GM12878 (cell line): ENCODE data around the gene MATN4. TPM values are rescaled to one million over a fixed set of nuclear protein-coding genes. Genes with fewer than 3 reads are reported as not detected.
A peak's percentile ranks its signal among the peaks of the same experiment; 100 is the strongest.

Experiments
- ATAC-seq: fragments of 200-7000 bp; cut with Tn5 transposase; 3 replicates; pipeline ENCODE4 v1.9.1; 2020; ENCODE audit warnings: mild to moderate bottlenecking, moderate library complexity
- BruUV-seq: library from RNA; stranded (reverse); fragments of 400-500 nt; replicated peaks from 2 replicates; lab custom pipeline; 2021; lab: Mats Ljungman, UMichigan
- CTCF ChIA-PET: fragments of 300-600 bp; sonication (Branson Sonifier 250); formaldehyde crosslinking; extraction: SDS; loops from one replicate; lab custom pipeline; 2021; ENCODE audit warnings: inconsistent platforms; lab: Yijun Ruan, JAX
- POLR2A ChIA-PET: fragments of 350-600 bp; formaldehyde crosslinking; extraction: SDS; loops from one replicate; lab custom pipeline; 2021; ENCODE audit warnings: inconsistent platforms; lab: Charles Lee
- RAD21 ChIA-PET: fragments of 300-600 bp; sonication (Branson Sonifier 250); formaldehyde crosslinking; loops from one replicate; lab custom pipeline; 2023; ENCODE audit warnings: antibody characterized with exemption; ENCODE audit not compliant: unreplicated experiment; lab: Charles Lee
- SMC1A ChIA-PET: fragments of 300-600 bp; sonication (Branson Sonifier 250); formaldehyde crosslinking; loops from one replicate; lab custom pipeline; 2023; ENCODE audit not compliant: unreplicated experiment, uncharacterized antibody; lab: Charles Lee
- DNase-seq: peaks from one replicate; pipeline ENCODE4 v3.0.0-alpha.2; 2011; ENCODE audit warnings: low read depth, low spot score
- FAIRE-seq: peaks from 3 replicates; lab custom pipeline; 2011; peaks lifted over from hg19 to GRCh38; lab: Jason Lieb, UNC
- H2AFZ ChIP-seq: 2 replicates; pipeline ENCODE4 v1.6.0; 2011; ENCODE audit warnings: low read depth, low read length, control low read depth; ENCODE audit not compliant: control insufficient read depth
- H3K27ac ChIP-seq: 2 replicates; pipeline ENCODE4 v1.5.1; 2011; ENCODE audit warnings: control low read depth; ENCODE audit not compliant: control insufficient read depth, insufficient read depth
- H3K27me3 ChIP-seq, 2 experiments: replicated peaks in 1 of 2; 2 replicates each; pipeline versions ENCODE4 v1.6.0 to v1.6.1; 2011; ENCODE audit warnings: low read length in 1 of 2; ENCODE audit not compliant: control insufficient read depth in 2 of 2, insufficient read depth in 2 of 2
- H3K36me3 ChIP-seq, 2 experiments: 2 replicates each; pipeline ENCODE4 v1.5.1; 2011; ENCODE audit warnings: low read length in 1 of 2; ENCODE audit not compliant: control insufficient read depth in 2 of 2, insufficient read depth in 2 of 2
- H3K4me1 ChIP-seq: 2 replicates; pipeline ENCODE4 v1.6.1; 2011; ENCODE audit warnings: mild to moderate bottlenecking, low read length, moderate library complexity, mixed read lengths; ENCODE audit not compliant: control insufficient read depth, insufficient read depth
- H3K4me2 ChIP-seq: 2 replicates; pipeline ENCODE4 v1.6.0; 2011; ENCODE audit warnings: control low read depth; ENCODE audit not compliant: control insufficient read depth, insufficient read depth
- H3K4me3 ChIP-seq: fragments of 200-600 bp; sonication (generic); 2 replicates; pipeline ENCODE4 v1.5.1; 2016
- H3K79me2 ChIP-seq: 2 replicates; pipeline ENCODE4 v1.6.0; 2011; ENCODE audit warnings: low read length; ENCODE audit not compliant: control insufficient read depth, insufficient read depth
- H3K9ac ChIP-seq: 2 replicates; pipeline ENCODE4 v1.8.0; 2011; ENCODE audit warnings: low read length, control low read depth, mixed read lengths; ENCODE audit not compliant: control insufficient read depth, insufficient read depth
- H3K9me3 ChIP-seq: replicated peaks from 3 replicates; pipeline ENCODE4 v1.5.1; 2011; ENCODE audit warnings: mild to moderate bottlenecking, low read length; ENCODE audit not compliant: control insufficient read depth, insufficient read depth
- H4K20me1 ChIP-seq: 2 replicates; pipeline ENCODE4 v1.6.0; 2011; ENCODE audit not compliant: control insufficient read depth, insufficient read depth
- IKZF1 ChIP-seq: fragments of 450-650 bp; conservative IDR thresholded peaks from 2 replicates; pipeline ENCODE4 v1.6.1; 2017; ENCODE audit warnings: antibody characterized with exemption, mild to moderate bottlenecking
- JUNB ChIP-seq: IDR thresholded peaks from 2 replicates; pipeline ENCODE4 v1.6.1; 2016; ENCODE audit warnings: antibody characterized with exemption, mild to moderate bottlenecking
- MAX ChIP-seq: IDR thresholded peaks from 2 replicates; pipeline ENCODE4 v1.6.1; 2012; ENCODE audit warnings: low read depth, low read length, improper control_type of control experiment
- SPI1 ChIP-seq: IDR thresholded peaks from 2 replicates; pipeline ENCODE4 v1.6.1; 2011; ENCODE audit warnings: low read depth, mild to moderate bottlenecking, low read length, moderate library complexity, borderline replicate concordance; ENCODE audit not compliant: insufficient read depth
- ZNF217 ChIP-seq: fragments of 450-650 bp; IDR thresholded peaks from 2 replicates; pipeline ENCODE4 v1.6.1; 2017; ENCODE audit warnings: antibody characterized with exemption, mild to moderate bottlenecking
- ZSCAN29 ChIP-seq: fragments of 450-650 bp; IDR thresholded peaks from 2 replicates; pipeline ENCODE4 v1.6.1; 2017; ENCODE audit warnings: mild to moderate bottlenecking, moderate library complexity
- WGBS: methylation state at CpG from one replicate; pipeline ENCODE4 v1.1.6; 2016; ENCODE audit warnings: low lambda C conversion rate; ENCODE audit not compliant: insufficient replicate concordance, insufficient coverage; ENCODE audit errors: missing lambda C conversion rate; 5-methylcytosine and 5-hydroxymethylcytosine counted together
- in situ Hi-C: fragments of 300-500 bp; cut with MboI; formaldehyde crosslinking; loops from 9 replicates; pipeline ENCODE4 v1.14.3; 2018; ENCODE audit warnings: mixed read lengths
- intact Hi-C: fragments of 100-400 bp; cut with micrococcal nuclease; formaldehyde crosslinking; loops from one replicate; pipeline ENCODE4 v1.14.2; 2022; ENCODE audit not compliant: unreplicated experiment
- polyA plus RNA-seq, 11 experiments: library from polyadenylated mRNA; depleted of rRNA in 4 of 11; unstranded in 6 of 11; stranded (reverse) in 5 of 11; fragments of >200 nt; fragmentation: Nextera tagmentation in 4 of 11; fragmentation: Illumina TruSeq in 1 of 11; extraction: Ambion mirVana in 4 of 11; extraction: Trizol in 1 of 11; gene quantifications; 1 replicate in 1 of 11; 2 replicates in 10 of 11; pipeline versions ENCODE4 v1.2.1 to v1.2.3, GENCODE V29; 2011 to 2016; ENCODE audit warnings: inconsistent platforms in 2 of 11, missing spikeins in 2 of 11, low read depth in 1 of 11
- total RNA-seq, 4 experiments: library from RNA; depleted of rRNA in 3 of 4; stranded (reverse); fragments of >200 nt in 3 of 4; fragmentation: Illumina TruSeq in 1 of 4; extraction: Trizol in 1 of 4; gene quantifications; 2 replicates each; pipeline versions ENCODE4 v1.2.1 to v1.2.3, GENCODE V29; 2013 to 2021
- TF ChIP-seq, protein P1 (sequence below): fragments of 450-650 bp; IDR thresholded peaks from 2 replicates; pipeline ENCODE4 v1.6.1; 2017; ENCODE audit warnings: low read depth, mild to moderate bottlenecking, moderate library complexity
- TF ChIP-seq, protein P2 (sequence below): fragments of 450-650 bp; IDR thresholded peaks from 2 replicates; pipeline ENCODE4 v1.6.1; 2018; ENCODE audit warnings: borderline replicate concordance, mild to moderate bottlenecking; ENCODE audit not compliant: partially characterized antibody
- TF ChIP-seq, protein P3 (sequence below): fragments of 150-350 bp; IDR thresholded peaks from 2 replicates; pipeline ENCODE4 v1.6.1; 2014; ENCODE audit warnings: mild to moderate bottlenecking, low read depth, low read length

MATN4 gene
- total and polyA plus RNA-seq, 10 of the 15 experiments (the other 5 are each of a cell fraction or from before 2014, with no cell fraction given), result 0.10 to 0.15 TPM; not detected in 8

GRCh38 chr20:45320948-45321595 lies 13.0 kb upstream of the MATN4 start (continued):
- TF ChIP-seq MAX, result no peak
- peak; percentile 74; the same call in 1 of the 2 replicates for TF ChIP-seq ZNF217
- TF ChIP-seq SPI1, result peak; percentile 94
- TF ChIP-seq, protein P1, sequence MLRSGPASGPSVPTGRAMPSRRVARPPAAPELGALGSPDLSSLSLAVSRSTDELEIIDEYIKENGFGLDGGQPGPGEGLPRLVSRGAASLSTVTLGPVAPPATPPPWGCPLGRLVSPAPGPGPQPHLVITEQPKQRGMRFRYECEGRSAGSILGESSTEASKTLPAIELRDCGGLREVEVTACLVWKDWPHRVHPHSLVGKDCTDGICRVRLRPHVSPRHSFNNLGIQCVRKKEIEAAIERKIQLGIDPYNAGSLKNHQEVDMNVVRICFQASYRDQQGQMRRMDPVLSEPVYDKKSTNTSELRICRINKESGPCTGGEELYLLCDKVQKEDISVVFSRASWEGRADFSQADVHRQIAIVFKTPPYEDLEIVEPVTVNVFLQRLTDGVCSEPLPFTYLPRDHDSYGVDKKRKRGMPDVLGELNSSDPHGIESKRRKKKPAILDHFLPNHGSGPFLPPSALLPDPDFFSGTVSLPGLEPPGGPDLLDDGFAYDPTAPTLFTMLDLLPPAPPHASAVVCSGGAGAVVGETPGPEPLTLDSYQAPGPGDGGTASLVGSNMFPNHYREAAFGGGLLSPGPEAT, result no peak
- peak; percentile 71 for TF ChIP-seq IKZF1

DNA sequence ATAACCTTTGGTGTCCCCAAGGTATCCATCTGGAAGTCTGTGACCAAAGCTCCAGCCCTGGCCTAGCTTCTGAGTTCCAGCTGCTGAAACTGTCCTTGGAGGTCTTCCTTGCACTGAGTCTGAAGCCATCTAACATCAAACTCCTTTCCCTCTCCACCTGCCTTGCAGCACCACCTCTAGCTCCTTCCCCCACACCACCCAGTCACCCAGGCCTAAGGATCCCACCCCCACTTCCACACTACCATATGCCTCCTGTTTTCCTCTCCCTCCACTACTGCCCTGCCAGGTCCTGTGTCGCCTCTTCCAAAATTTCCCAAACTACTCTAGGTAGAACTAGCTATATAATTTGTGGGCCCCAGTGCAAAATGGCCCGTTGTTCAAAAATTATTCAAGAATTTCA lies 10.8 kb upstream of the MATN4 start:
- POLR2A ChIA-PET, result interaction anchor here (0.6 to 1.0 kb wide), 4 partner anchors 50 to 131 kb away, joined by 3 to 4 read pairs (median 4); no protein-coding TSS in a partner anchor
- Histone ChIP-seq H3K4me1 (peaks cover 19% of the 10 kb centered on the region), H3K27me3 (peaks cover 4 to 6% of the 10 kb centered on the region in 2 experiments; a peak in 3 of 4 replicates), H4K20me1 (no peaks in the 10 kb centered on the region), H3K9ac (no peak overlapping the region), H3K79me2 (no peaks in the 10 kb centered on the region), H2AFZ (no peak overlapping the region), H3K4me2 (peak overlapping the region; percentile 1; the same call in 1 of the 2 replicates), H3K36me3 (no peaks in the 10 kb centered on the region), H3K27ac (no peak overlapping the region), H3K4me3 (no peak overlapping the region), H3K9me3 (no peaks in the 10 kb centered on the region; the same call in 2 of the 3 replicates)
- no peak for ATAC-seq
- CTCF ChIA-PET, result interaction anchor here (0.5 to 11.2 kb wide), 33 partner anchors 8 to 465 kb away, joined by 3 to 121 read pairs (median 6); partner anchors contain the start of genes SDC4, SEMG1 and SYS1
- SMC1A ChIA-PET, result interaction anchor here (1.1 to 7.2 kb wide), 8 partner anchors 25 to 452 kb away, joined by 3 to 82 read pairs (median 5); partner anchors contain the start of gene SYS1
- in situ Hi-C loops (no loop called here), intact Hi-C loops (loop anchor here (1.0 kb wide), 1 partner anchor 118 kb away; no protein-coding TSS in a partner anchor)
- no peak for DNase-seq
- no TSS peak for BruUV-seq
- FAIRE-seq, result no peak
- no peak for TF ChIP-seq JUNB
- no peak for TF ChIP-seq ZSCAN29
- TF ChIP-seq, protein P2, sequence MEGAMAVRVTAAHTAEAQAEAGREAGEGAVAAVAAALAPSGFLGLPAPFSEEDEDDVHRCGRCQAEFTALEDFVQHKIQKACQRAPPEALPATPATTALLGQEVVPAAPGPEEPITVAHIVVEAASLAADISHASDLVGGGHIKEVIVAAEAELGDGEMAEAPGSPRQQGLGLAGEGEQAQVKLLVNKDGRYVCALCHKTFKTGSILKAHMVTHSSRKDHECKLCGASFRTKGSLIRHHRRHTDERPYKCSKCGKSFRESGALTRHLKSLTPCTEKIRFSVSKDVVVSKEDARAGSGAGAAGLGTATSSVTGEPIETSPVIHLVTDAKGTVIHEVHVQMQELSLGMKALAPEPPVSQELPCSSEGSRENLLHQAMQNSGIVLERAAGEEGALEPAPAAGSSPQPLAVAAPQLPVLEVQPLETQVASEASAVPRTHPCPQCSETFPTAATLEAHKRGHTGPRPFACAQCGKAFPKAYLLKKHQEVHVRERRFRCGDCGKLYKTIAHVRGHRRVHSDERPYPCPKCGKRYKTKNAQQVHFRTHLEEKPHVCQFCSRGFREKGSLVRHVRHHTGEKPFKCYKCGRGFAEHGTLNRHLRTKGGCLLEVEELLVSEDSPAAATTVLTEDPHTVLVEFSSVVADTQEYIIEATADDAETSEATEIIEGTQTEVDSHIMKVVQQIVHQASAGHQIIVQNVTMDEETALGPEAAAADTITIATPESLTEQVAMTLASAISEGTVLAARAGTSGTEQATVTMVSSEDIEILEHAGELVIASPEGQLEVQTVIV, result no peak
- TF ChIP-seq, protein P3, sequence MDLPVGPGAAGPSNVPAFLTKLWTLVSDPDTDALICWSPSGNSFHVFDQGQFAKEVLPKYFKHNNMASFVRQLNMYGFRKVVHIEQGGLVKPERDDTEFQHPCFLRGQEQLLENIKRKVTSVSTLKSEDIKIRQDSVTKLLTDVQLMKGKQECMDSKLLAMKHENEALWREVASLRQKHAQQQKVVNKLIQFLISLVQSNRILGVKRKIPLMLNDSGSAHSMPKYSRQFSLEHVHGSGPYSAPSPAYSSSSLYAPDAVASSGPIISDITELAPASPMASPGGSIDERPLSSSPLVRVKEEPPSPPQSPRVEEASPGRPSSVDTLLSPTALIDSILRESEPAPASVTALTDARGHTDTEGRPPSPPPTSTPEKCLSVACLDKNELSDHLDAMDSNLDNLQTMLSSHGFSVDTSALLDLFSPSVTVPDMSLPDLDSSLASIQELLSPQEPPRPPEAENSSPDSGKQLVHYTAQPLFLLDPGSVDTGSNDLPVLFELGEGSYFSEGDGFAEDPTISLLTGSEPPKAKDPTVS, result no peak
- WGBS, result 38% methylated on average over 2 of the region's 2 CpGs
- RAD21 ChIA-PET, result interaction anchor here (0.6 to 4.9 kb wide), 9 partner anchors 13 to 452 kb away, joined by 3 to 36 read pairs (median 4); no protein-coding TSS in a partner anchor
